Peyer's patch (tissue), 4 donors: ENCODE results near the gene TOP2B. TPM values are rescaled to one million over a fixed set of nuclear protein-coding genes. Genes with fewer than 3 reads are reported as not detected.

Experiments used
- DNase-seq, 3 donors: peaks; one replicate each; pipeline ENCODE4 v3.0.0-alpha.2; 2017 to 2019
- H3K27ac ChIP-seq, 4 donors: fragments of 200-600 bp; sonication (generic); one replicate each; pipeline ENCODE4 v1.5.1; 2016 to 2019
- H3K27me3 ChIP-seq, 2 donors: fragments of 200-600 bp; sonication (generic); one replicate each; pipeline ENCODE4 v1.5.1; 2019
- H3K36me3 ChIP-seq, 3 donors: fragments of 200-600 bp; sonication (generic); one replicate each; pipeline ENCODE4 v1.5.1; 2016 to 2019
- H3K4me1 ChIP-seq, 4 donors: fragments of 200-600 bp; sonication (generic); one replicate each; pipeline ENCODE4 v1.5.1; 2016 to 2019
- H3K4me3 ChIP-seq, 4 donors: fragments of 200-600 bp; sonication (generic); 1 replicate in 3 of 4; 2 replicates in 1 of 4; pipeline ENCODE4 v1.5.1; 2016 to 2019; ENCODE audit warnings: mild to moderate bottlenecking in 1 of 4
- H3K9me3 ChIP-seq, 4 donors: fragments of 200-600 bp; sonication (generic); one replicate each; pipeline ENCODE4 v1.5.1; 2016 to 2019; ENCODE audit warnings: mild to moderate bottlenecking in 1 of 4
- CTCF ChIP-seq, 6 experiments: fragments of 450-650 bp in 4 of 6; fragments of 200-600 bp in 2 of 6; sonication (generic) in 1 of 6; IDR thresholded peaks; one replicate each; pipeline ENCODE4 v1.5.1; 2017 to 2019; ENCODE audit warnings: antibody characterized with exemption in 6 of 6, mild to moderate bottlenecking in 3 of 6, moderate library complexity in 1 of 6
- POLR2A ChIP-seq, 2 donors: fragments of 450-650 bp; IDR thresholded peaks; one replicate each; pipeline ENCODE4 v1.5.1; 2017; ENCODE audit warnings: antibody characterized with exemption in 2 of 2, mild to moderate bottlenecking in 2 of 2, moderate library complexity in 2 of 2
- total RNA-seq, 4 donors: library from RNA; depleted of rRNA; stranded (reverse); fragments of >200 nt; gene quantifications; one replicate each; pipeline ENCODE4 v1.1.0, GENCODE V29; 2016

The TOP2B gene
- total RNA-seq, 4 donors from 2014 or later: 70.4 to 198 (median 73.8) TPM

- no peak for DNase-seq
- Histone ChIP-seq H3K27ac (no peak overlapping the region), H3K4me1 (no peaks in the 10 kb centered on the region), H3K4me3 (no peak overlapping the region), H3K27me3 (no peaks in the 10 kb centered on the region), H3K36me3 (no peaks in the 10 kb centered on the region), H3K9me3 (no peaks in the 10 kb centered on the region)
- TF ChIP-seq POLR2A (IDR thresholded peaks at IDR 0.05): no peak
- TF ChIP-seq CTCF (IDR thresholded peaks at IDR 0.05): no peak
Measured at GRCh38 chr3:25567388-25567787, 97.3 kb downstream of the TOP2B start.

GRCh38 chr3:25566358-25566920 is 98.3 kb downstream of the TOP2B start:
- no peaks in the 10 kb centered on the region for H3K36me3 ChIP-seq
- no peaks in the 10 kb centered on the region for H3K4me1 ChIP-seq
- no peaks in the 10 kb centered on the region for H3K9me3 ChIP-seq
- H3K27me3 ChIP-seq: no peaks in the 10 kb centered on the region
- TF ChIP-seq POLR2A (IDR thresholded peaks at IDR 0.05): no peak
- TF ChIP-seq CTCF (IDR thresholded peaks at IDR 0.05): no peak
- no peak overlapping the region for H3K4me3 ChIP-seq
- no peak for DNase-seq
- no peak overlapping the region for H3K27ac ChIP-seq

GRCh38 chr3:25565807-25566206 is 98.9 kb downstream of the TOP2B start:
- H3K36me3 ChIP-seq: no peaks in the 10 kb centered on the region
- no peak for DNase-seq
- TF ChIP-seq CTCF (IDR thresholded peaks at IDR 0.05): no peak
- no peak for TF ChIP-seq POLR2A (IDR thresholded peaks at IDR 0.05)
- no peaks in the 10 kb centered on the region for H3K4me1 ChIP-seq
- H3K27ac ChIP-seq: no peak overlapping the region
- H3K4me3 ChIP-seq: no peak overlapping the region
- H3K27me3 ChIP-seq: no peaks in the 10 kb centered on the region
- no peaks in the 10 kb centered on the region for H3K9me3 ChIP-seq

- Histone ChIP-seq H3K27me3 (no peaks in the 10 kb centered on the region), H3K9me3 (no peaks in the 10 kb centered on the region), H3K27ac (no peak overlapping the region), H3K4me1 (no peaks in the 10 kb centered on the region), H3K36me3 (no peaks in the 10 kb centered on the region), H3K4me3 (no peak overlapping the region)
- no peak for DNase-seq
- TF ChIP-seq CTCF (IDR thresholded peaks at IDR 0.05) (no peak), POLR2A (IDR thresholded peaks at IDR 0.05) (no peak)
Measured at GRCh38 chr3:25564075-25564474, 100.6 kb downstream of the TOP2B start.

- H3K9me3 ChIP-seq: no peaks in the 10 kb centered on the region
- H3K27me3 ChIP-seq: no peaks in the 10 kb centered on the region
- no peaks in the 10 kb centered on the region for H3K4me1 ChIP-seq
- DNase-seq: no peak
- no peak overlapping the region for H3K4me3 ChIP-seq
- no peaks in the 10 kb centered on the region for H3K36me3 ChIP-seq
- TF ChIP-seq CTCF (IDR thresholded peaks at IDR 0.05) (no peak), POLR2A (IDR thresholded peaks at IDR 0.05) (no peak)
- H3K27ac ChIP-seq: no peak overlapping the region
Measured at GRCh38 chr3:25563601-25564000, 101.1 kb downstream of the TOP2B start.

GRCh38 chr3:25558796-25559195 is 105.9 kb downstream of the TOP2B start:
- no peaks in the 10 kb centered on the region for H3K27me3 ChIP-seq
- TF ChIP-seq POLR2A (IDR thresholded peaks at IDR 0.05) (no peak), CTCF (IDR thresholded peaks at IDR 0.05) (no peak)
- H3K9me3 ChIP-seq: no peaks in the 10 kb centered on the region
- DNase-seq: no peak
- H3K4me1 ChIP-seq: no peaks in the 10 kb centered on the region
- H3K4me3 ChIP-seq: no peak overlapping the region
- no peaks in the 10 kb centered on the region for H3K36me3 ChIP-seq
- no peak overlapping the region for H3K27ac ChIP-seq
